HepG2 (cell line): ENCODE results near the gene PROC. TPM values are rescaled to one million over a fixed set of nuclear protein-coding genes. Genes with fewer than 3 reads are reported as not detected.

Experiments
- CBX1 ChIP-seq: IDR thresholded peaks from one replicate; pipeline ENCODE4 v1.6.1; 2016; ENCODE audit warnings: antibody characterized with exemption, low read depth
- CEBPB ChIP-seq: IDR thresholded peaks from 2 replicates; pipeline ENCODE4 v1.6.1; 2011; ENCODE audit warnings: low read depth, low read length, improper control_type of control experiment, borderline replicate concordance
- CENPX ChIP-seq: sonication (generic); formaldehyde crosslinking; IDR thresholded peaks from 2 replicates; pipeline ENCODE4 v1.9.0; 2021; ENCODE audit warnings: mild to moderate bottlenecking, missing genetic modification reagents, moderate library complexity
- DMAP1 ChIP-seq: IDR thresholded peaks from 2 replicates; pipeline ENCODE4 v1.6.1; 2016
- SMAD3 ChIP-seq: sonication (generic); formaldehyde crosslinking; IDR thresholded peaks from 2 replicates; pipeline ENCODE4 v1.4.0; 2020; ENCODE audit warnings: missing genetic modification reagents
- TBX2 ChIP-seq: sonication (generic); formaldehyde crosslinking; IDR thresholded peaks from 2 replicates; pipeline ENCODE4 v1.5.0; 2020; ENCODE audit warnings: missing genetic modification reagents, mild to moderate bottlenecking, borderline replicate concordance
- ZNF383 ChIP-seq: sonication (generic); formaldehyde crosslinking; IDR thresholded peaks from 2 replicates; pipeline ENCODE4 v1.4.0; 2020; ENCODE audit warnings: missing genetic modification reagents, mild to moderate bottlenecking, borderline replicate concordance
- ZNF746 ChIP-seq: sonication (generic); formaldehyde crosslinking; IDR thresholded peaks from 2 replicates; pipeline ENCODE4 v1.8.0; 2022; ENCODE audit warnings: mild to moderate bottlenecking, missing genetic modification reagents
- polyA plus RNA-seq, 8 experiments: library from polyadenylated mRNA; depleted of rRNA in 3 of 8; stranded (reverse) in 7 of 8; unstranded in 1 of 8; fragments of >200 nt; fragmentation: Illumina TruSeq in 4 of 8; extraction: Trizol in 4 of 8; gene quantifications; 2 replicates each; pipeline versions ENCODE4 v1.2.1 to v1.2.3, GENCODE V29; 2011 to 2016; ENCODE audit warnings: low read depth in 4 of 8, missing spikeins in 1 of 8, mixed read lengths in 1 of 8; ENCODE audit not compliant: insufficient read depth in 1 of 8
- total RNA-seq, 5 experiments: library from RNA; depleted of rRNA; stranded (reverse); fragments of >200 nt; fragmentation: Illumina TruSeq; extraction: Trizol; gene quantifications; 2 replicates each; pipeline ENCODE4 v1.2.3, GENCODE V29; 2016; ENCODE audit warnings: low read depth in 1 of 5
- TF ChIP-seq, protein P1 (sequence below): sonication (generic); formaldehyde crosslinking; IDR thresholded peaks from 2 replicates; pipeline ENCODE4 v1.5.0; 2020; ENCODE audit warnings: mild to moderate bottlenecking, missing genetic modification reagents, borderline replicate concordance
- TF ChIP-seq, protein P2 (sequence below): sonication (generic); formaldehyde crosslinking; IDR thresholded peaks from 2 replicates; pipeline ENCODE4 v1.8.0; 2022; ENCODE audit warnings: missing genetic modification reagents, low read depth, mild to moderate bottlenecking, borderline replicate concordance
- TF ChIP-seq, protein P3 (sequence below): sonication (generic); formaldehyde crosslinking; IDR thresholded peaks from 2 replicates; pipeline ENCODE4 v1.5.1; 2020; ENCODE audit warnings: missing genetic modification reagents, mild to moderate bottlenecking, borderline replicate concordance
- TF ChIP-seq, protein P4 (sequence below): sonication (generic); formaldehyde crosslinking; IDR thresholded peaks from 2 replicates; pipeline ENCODE4 v1.4.0; 2020; ENCODE audit warnings: missing genetic modification reagents, mild to moderate bottlenecking, borderline replicate concordance

PROC gene
- total and polyA plus RNA-seq, 2 of the 13 experiments (the other 11 are each of a cell fraction or from before 2014, with no cell fraction given): 134 to 185 TPM

DNA sequence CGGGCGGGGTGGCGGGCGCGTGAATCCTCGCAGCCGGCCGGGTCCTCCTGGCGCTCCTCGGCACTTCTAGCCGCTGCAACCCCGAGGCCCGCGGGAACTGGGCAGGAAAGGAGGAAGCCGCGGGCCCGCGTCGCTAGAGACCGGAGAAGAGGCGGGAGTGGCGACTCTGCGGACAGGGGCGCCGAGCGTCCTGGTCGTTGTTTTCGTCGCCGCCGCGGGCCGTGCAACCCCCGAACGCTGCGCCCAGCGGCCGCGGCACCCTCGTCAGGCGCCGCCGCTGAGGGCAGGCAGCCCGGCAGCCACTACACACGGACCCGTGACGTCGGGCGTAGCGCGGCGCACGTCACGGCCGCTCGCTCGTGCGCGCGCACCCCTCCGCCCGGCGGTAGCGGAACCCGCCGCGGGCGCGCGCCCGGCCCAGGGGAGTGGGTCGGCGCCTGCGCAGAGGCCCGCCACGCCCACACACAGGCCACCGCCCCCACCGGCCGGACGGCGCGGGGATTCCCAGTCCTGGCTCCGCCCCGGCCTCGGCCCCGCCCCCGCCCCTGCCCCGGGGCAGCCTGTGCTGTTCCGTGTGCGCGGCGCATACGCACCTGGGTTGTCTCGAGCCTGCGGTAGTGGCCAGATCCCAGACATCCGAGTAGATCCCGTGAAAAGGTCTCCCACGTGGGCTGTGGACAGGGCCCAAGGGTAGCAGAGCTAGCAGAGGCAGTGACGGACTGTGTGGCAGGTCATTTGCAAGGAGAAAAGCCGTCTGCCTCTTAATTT is 30.4 kb upstream of the PROC start, which contains the start of gene MAP3K2 (continued):
- TF ChIP-seq, protein P1, sequence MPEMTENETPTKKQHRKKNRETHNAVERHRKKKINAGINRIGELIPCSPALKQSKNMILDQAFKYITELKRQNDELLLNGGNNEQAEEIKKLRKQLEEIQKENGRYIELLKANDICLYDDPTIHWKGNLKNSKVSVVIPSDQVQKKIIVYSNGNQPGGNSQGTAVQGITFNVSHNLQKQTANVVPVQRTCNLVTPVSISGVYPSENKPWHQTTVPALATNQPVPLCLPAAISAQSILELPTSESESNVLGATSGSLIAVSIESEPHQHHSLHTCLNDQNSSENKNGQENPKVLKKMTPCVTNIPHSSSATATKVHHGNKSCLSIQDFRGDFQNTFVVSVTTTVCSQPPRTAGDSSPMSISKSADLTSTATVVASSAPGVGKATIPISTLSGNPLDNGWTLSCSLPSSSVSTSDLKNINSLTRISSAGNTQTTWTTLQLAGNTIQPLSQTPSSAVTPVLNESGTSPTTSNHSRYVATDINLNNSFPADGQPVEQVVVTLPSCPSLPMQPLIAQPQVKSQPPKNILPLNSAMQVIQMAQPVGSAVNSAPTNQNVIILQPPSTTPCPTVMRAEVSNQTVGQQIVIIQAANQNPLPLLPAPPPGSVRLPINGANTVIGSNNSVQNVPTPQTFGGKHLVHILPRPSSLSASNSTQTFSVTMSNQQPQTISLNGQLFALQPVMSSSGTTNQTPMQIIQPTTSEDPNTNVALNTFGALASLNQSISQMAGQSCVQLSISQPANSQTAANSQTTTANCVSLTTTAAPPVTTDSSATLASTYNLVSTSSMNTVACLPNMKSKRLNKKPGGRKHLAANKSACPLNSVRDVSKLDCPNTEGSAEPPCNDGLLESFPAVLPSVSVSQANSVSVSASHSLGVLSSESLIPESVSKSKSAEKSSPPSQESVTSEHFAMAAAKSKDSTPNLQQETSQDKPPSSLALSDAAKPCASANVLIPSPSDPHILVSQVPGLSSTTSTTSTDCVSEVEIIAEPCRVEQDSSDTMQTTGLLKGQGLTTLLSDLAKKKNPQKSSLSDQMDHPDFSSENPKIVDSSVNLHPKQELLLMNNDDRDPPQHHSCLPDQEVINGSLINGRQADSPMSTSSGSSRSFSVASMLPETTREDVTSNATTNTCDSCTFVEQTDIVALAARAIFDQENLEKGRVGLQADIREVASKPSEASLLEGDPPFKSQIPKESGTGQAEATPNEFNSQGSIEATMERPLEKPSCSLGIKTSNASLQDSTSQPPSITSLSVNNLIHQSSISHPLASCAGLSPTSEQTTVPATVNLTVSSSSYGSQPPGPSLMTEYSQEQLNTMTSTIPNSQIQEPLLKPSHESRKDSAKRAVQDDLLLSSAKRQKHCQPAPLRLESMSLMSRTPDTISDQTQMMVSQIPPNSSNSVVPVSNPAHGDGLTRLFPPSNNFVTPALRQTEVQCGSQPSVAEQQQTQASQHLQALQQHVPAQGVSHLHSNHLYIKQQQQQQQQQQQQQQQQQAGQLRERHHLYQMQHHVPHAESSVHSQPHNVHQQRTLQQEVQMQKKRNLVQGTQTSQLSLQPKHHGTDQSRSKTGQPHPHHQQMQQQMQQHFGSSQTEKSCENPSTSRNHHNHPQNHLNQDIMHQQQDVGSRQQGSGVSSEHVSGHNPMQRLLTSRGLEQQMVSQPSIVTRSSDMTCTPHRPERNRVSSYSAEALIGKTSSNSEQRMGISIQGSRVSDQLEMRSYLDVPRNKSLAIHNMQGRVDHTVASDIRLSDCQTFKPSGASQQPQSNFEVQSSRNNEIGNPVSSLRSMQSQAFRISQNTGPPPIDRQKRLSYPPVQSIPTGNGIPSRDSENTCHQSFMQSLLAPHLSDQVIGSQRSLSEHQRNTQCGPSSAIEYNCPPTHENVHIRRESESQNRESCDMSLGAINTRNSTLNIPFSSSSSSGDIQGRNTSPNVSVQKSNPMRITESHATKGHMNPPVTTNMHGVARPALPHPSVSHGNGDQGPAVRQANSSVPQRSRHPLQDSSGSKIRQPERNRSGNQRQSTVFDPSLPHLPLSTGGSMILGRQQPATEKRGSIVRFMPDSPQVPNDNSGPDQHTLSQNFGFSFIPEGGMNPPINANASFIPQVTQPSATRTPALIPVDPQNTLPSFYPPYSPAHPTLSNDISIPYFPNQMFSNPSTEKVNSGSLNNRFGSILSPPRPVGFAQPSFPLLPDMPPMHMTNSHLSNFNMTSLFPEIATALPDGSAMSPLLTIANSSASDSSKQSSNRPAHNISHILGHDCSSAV: no peak
- TF ChIP-seq TBX2 (CRISPR knock-in tag): peak; percentile 31
- no peak; the same call in 1 of the 2 replicates for TF ChIP-seq DMAP1
- 0 out of 2 replicates have a peak, but pooled peaks have one; percentile 29 for TF ChIP-seq ZNF383 (CRISPR knock-in tag)
- TF ChIP-seq, protein P2, sequence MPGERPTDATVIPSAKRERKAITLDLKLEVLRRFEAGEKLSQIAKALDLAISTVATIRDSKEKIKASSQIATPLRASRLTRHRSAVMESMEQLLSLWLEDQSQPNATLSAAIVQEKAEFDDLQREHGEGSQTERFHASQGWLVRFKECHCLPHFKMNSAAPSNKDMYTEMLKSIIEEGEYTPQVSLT: no peak; the same call in 1 of the 2 replicates
- TF ChIP-seq SMAD3 (CRISPR knock-in tag): no peak
- TF ChIP-seq, protein P3, sequence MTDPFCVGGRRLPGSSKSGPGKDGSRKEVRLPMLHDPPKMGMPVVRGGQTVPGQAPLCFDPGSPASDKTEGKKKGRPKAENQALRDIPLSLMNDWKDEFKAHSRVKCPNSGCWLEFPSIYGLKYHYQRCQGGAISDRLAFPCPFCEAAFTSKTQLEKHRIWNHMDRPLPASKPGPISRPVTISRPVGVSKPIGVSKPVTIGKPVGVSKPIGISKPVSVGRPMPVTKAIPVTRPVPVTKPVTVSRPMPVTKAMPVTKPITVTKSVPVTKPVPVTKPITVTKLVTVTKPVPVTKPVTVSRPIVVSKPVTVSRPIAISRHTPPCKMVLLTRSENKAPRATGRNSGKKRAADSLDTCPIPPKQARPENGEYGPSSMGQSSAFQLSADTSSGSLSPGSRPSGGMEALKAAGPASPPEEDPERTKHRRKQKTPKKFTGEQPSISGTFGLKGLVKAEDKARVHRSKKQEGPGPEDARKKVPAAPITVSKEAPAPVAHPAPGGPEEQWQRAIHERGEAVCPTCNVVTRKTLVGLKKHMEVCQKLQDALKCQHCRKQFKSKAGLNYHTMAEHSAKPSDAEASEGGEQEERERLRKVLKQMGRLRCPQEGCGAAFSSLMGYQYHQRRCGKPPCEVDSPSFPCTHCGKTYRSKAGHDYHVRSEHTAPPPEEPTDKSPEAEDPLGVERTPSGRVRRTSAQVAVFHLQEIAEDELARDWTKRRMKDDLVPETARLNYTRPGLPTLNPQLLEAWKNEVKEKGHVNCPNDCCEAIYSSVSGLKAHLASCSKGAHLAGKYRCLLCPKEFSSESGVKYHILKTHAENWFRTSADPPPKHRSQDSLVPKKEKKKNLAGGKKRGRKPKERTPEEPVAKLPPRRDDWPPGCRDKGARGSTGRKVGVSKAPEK: no peak
- TF ChIP-seq, protein P4, sequence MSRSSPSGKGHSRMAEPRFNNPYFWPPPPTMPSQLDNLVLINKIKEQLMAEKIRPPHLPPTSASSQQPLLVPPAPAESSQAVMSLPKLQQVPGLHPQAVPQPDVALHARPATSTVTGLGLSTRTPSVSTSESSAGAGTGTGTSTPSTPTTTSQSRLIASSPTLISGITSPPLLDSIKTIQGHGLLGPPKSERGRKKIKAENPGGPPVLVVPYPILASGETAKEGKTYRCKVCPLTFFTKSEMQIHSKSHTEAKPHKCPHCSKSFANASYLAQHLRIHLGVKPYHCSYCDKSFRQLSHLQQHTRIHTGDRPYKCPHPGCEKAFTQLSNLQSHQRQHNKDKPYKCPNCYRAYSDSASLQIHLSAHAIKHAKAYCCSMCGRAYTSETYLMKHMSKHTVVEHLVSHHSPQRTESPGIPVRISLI (CRISPR knock-in tag): no peak
- no peak for TF ChIP-seq CENPX (CRISPR knock-in tag)
- no peak for TF ChIP-seq ZNF746 (CRISPR knock-in tag)
- peak; percentile 78 for TF ChIP-seq CBX1
- no peak for TF ChIP-seq CEBPB
